GM10266 (cell line): ENCODE results near the gene COPG2.
"Not testable (repeated sequence)": the region's sequence is repeated elsewhere in the genome, so short reads cannot be mapped to it uniquely, and the experiment has no call there.

Experiments used
- DNase-seq: peaks from one replicate; pipeline ENCODE4 v3.0.0; 2012; ENCODE audit errors: extremely low spot score
- TF ChIP-seq, protein P1 (sequence below): IDR thresholded peaks from 2 replicates; pipeline ENCODE4 v1.5.1; 2012; ENCODE audit warnings: mild to moderate bottlenecking, low read depth; ENCODE audit not compliant: control insufficient read depth, insufficient read depth; ENCODE audit errors: missing control alignments

The COPG2 gene

DNA sequence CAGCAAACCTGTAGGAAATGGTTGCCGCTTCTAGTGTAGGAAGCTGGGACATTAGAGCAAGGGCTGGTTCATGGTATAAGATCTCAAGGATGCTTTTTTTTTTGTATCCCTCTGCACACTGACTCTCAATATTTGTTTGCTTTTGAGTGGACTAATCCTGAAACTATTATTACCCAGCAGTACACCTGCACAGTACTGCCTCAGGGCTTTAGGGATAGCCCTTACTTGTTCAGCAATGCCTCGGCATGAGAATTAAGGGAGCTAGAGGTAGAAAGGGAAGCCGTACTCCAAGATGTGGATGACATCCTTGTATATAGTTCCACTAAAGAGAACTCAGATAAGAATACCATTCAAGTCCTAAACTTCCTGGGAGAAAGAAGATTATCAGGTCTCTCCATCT is 70.5 kb downstream of the COPG2 start:
- TF ChIP-seq, protein P1, sequence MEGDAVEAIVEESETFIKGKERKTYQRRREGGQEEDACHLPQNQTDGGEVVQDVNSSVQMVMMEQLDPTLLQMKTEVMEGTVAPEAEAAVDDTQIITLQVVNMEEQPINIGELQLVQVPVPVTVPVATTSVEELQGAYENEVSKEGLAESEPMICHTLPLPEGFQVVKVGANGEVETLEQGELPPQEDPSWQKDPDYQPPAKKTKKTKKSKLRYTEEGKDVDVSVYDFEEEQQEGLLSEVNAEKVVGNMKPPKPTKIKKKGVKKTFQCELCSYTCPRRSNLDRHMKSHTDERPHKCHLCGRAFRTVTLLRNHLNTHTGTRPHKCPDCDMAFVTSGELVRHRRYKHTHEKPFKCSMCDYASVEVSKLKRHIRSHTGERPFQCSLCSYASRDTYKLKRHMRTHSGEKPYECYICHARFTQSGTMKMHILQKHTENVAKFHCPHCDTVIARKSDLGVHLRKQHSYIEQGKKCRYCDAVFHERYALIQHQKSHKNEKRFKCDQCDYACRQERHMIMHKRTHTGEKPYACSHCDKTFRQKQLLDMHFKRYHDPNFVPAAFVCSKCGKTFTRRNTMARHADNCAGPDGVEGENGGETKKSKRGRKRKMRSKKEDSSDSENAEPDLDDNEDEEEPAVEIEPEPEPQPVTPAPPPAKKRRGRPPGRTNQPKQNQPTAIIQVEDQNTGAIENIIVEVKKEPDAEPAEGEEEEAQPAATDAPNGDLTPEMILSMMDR = no peak

DNA sequence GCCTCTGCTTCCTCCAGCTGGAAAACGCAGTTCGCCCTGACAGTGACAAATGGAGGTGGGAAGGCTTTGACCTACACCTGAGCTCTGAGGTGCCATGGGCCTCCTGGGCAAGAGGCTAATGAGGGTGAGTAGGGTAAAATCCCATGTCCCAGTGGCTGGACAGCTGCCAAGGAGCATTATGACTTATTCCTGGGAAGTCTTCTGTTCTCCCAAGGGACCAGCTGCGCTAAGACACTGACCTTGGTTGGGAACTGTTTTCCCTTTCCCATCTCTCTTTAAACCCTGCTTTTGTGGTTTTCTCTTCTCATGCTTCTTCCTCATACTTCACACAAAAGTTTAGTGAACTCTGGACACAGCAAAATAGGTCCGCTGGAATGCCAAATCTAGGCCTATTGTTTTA is 72.6 kb downstream of the COPG2 start:
- TF ChIP-seq, protein P1 = no peak
- DNase-seq = no peak

More for the DNA sequence above, 70.5 kb downstream of the COPG2 start:
- no peak for DNase-seq

DNA sequence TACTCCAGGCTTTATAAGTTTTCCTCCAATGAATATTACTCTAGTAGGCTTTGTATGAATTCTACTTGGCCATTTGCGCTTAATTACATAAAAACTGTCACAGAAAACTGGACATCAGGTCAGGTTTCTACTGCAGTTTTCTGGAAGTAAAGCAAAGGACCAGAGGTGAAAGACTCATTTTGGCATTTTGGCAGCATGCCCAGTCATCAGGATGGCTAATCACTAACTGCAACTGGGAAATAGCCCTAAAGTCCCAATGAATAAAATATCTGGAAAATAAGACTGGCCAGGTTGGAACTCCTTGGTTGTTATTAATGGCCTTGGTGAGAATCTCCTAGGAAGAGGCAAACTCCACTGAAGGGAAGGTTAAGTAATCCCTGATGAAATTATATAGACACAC is 75.5 kb downstream of the COPG2 start:
- TF ChIP-seq, protein P1 = no peak
- no peak for DNase-seq

DNA sequence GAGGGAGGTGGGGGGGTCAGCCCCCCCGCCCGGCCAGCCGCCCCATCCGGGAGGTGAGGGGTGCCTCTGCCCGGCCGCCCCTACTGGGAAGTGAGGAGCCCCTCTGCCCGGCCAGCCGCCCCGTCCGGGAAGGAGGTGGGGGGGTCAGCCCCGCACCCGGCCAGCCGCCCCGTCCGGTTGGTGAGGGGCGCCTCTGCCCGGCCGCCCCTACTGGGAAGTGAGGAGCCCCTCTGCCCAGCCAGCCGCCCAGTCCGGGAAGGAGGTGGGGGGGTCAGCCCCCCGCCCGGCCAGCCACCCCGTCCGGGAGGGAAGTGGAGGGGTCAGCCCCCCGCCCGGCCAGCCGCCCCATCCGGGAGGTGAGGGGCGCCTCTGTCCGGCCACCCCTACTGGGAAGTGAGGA is 77.1 kb downstream of the COPG2 start:
- DNase-seq = not testable (repeated sequence)

GRCh38 chr7:130585932-130586331 is 82.6 kb downstream of the COPG2 start:
- DNase-seq = not testable (repeated sequence)

GRCh38 chr7:130575110-130575509 is 93.4 kb downstream of the COPG2 start:
- not testable (repeated sequence) for DNase-seq

DNA sequence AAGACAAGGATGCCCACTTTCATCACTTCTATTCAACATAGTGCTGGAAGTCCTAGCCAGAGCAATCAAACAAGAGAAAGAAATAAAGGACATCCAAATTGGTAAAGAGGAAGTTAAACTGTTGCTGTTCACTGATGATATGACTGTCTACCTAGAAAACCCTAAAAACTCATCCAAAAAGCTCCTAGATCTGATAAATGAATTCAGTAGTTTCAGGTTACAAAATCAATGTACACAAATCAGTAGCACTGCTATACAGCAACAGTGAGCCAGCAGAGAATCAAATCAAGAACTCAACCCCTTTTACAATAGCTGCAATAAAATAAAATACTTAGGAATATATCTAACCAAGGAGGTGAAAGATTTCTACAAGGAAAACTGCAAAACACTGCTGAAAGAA is 98.4 kb downstream of the COPG2 start:
- not testable (repeated sequence) for DNase-seq

- TF ChIP-seq, protein P1 = no peak
- no peak for DNase-seq
Observed at GRCh38 chr7:130566898-130567280, 101.7 kb downstream of the COPG2 start.

DNA sequence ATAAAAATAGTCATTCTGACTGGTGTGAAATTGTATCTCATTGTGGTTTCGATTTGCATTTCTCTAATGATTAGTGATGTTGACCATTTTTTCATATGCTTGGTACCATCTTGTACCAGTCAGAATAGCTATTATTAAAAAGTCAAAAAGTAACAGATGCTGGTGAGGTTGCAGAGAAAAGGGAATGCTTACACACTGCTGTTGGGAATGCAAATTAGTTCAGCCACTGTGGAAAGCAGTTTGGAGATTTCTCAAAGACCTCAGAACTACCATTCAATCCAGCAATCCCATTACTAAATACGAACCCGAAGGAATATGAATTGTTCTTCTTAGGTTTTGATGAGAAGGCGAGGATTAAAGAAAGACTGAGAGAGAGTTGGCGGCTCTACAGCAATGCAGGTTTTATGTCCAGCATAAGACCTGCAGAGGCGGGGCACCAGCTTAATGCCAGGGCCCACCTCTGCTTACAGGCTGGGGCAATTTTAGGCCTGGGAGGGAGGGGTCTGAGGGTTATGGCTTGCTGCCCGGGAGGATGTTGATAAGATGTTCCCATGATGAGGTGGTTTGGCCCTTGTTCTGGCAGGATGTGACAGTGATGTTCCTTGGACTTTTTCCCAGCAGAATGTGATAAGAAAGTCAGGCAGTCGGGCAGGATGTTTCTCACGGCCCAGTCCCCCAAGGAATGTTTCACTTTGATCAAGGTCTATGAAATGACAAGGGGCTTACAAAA is 102.2 kb downstream of the COPG2 start:
- TF ChIP-seq, protein P1 = no peak
- no peak for DNase-seq

GRCh38 chr7:130560972-130561371 is 107.6 kb downstream of the COPG2 start:
- peak; percentile 45 for DNase-seq
- TF ChIP-seq, protein P1 = no peak
